Endothelial cell of umbilical vein (primary cell): Measurements from ENCODE around the gene RBM33. TPM values are rescaled to one million over a fixed set of nuclear protein-coding genes. Genes with fewer than 3 reads are reported as not detected.

Experiments used
- BruUV-seq: library from RNA; stranded (reverse); fragments of 400-500 nt; replicated peaks from 2 replicates; lab custom pipeline; 2021; lab: Mats Ljungman, UMichigan
- CTCF ChIA-PET: fragments of 300-600, 350-600 bp; sonication (Branson Sonifier 250); formaldehyde crosslinking; loops from one replicate; lab custom pipeline; 2021; ENCODE audit warnings: antibody characterized with exemption, inconsistent platforms; lab: Charles Lee
- POLR2A ChIA-PET: fragments of 300-600, 350-600 bp; sonication (Branson Sonifier 250); formaldehyde crosslinking; loops from one replicate; lab custom pipeline; 2021; ENCODE audit warnings: antibody characterized with exemption, inconsistent platforms; lab: Charles Lee
- DNase-seq: peaks from one replicate; pipeline ENCODE4 v3.0.0-alpha.2; 2011; ENCODE audit warnings: low read depth, low spot score
- FAIRE-seq: peaks from 2 replicates; lab custom pipeline; 2011; peaks lifted over from hg19 to GRCh38; lab: Jason Lieb, UNC
- H2AFZ ChIP-seq: 2 replicates; pipeline ENCODE4 v1.6.0; 2012; ENCODE audit warnings: low read depth, low read length, control low read depth, inconsistent platforms
- H3K27ac ChIP-seq: 2 replicates; pipeline ENCODE4 v1.5.1; 2011; ENCODE audit warnings: low read depth, mild to moderate bottlenecking, control low read depth, low read length, moderate library complexity; ENCODE audit not compliant: insufficient read depth
- H3K27me3 ChIP-seq, 2 experiments: 2 replicates each; pipeline versions ENCODE4 v1.6.0 to v1.6.1; 2011; ENCODE audit warnings: low read length in 2 of 2, mixed read lengths in 1 of 2; ENCODE audit not compliant: control insufficient read depth in 2 of 2, insufficient read depth in 2 of 2
- H3K36me3 ChIP-seq, 2 experiments: 2 replicates in 1 of 2; 3 replicates in 1 of 2; pipeline ENCODE4 v1.5.1; 2011; ENCODE audit warnings: low read length in 2 of 2, mild to moderate bottlenecking in 1 of 2, moderate library complexity in 1 of 2; ENCODE audit not compliant: control insufficient read depth in 2 of 2, insufficient read depth in 2 of 2; ENCODE audit errors: extremely low read depth in 1 of 2
- H3K4me1 ChIP-seq: 3 replicates; pipeline ENCODE4 v1.5.1; 2011; ENCODE audit warnings: mild to moderate bottlenecking, low read length; ENCODE audit not compliant: control insufficient read depth, insufficient read depth; ENCODE audit errors: extremely low read depth
- H3K4me2 ChIP-seq: 2 replicates; pipeline ENCODE4 v1.6.1; 2011; ENCODE audit warnings: low read length, control low read depth, mixed read lengths; ENCODE audit not compliant: insufficient read depth
- H3K4me3 ChIP-seq, 3 experiments: fragments of 200-600 bp in 1 of 3; sonication (generic), shearing (Covaris generic) in 1 of 3; replicated peaks in 1 of 3; 2 replicates each; pipeline ENCODE4 v1.5.1; 2011 to 2016; ENCODE audit warnings: control low read depth in 3 of 3, low read length in 3 of 3, mild to moderate bottlenecking in 2 of 3, inconsistent platforms in 1 of 3, low read depth in 1 of 3, moderate library complexity in 1 of 3; ENCODE audit not compliant: insufficient read depth in 1 of 3
- H3K79me2 ChIP-seq: 2 replicates; pipeline ENCODE4 v1.6.0; 2012; ENCODE audit warnings: low read length, inconsistent platforms; ENCODE audit not compliant: control insufficient read depth, insufficient read depth
- H3K9ac ChIP-seq: replicated peaks from 2 replicates; pipeline ENCODE3; 2011; ENCODE audit warnings: low read length, control low read depth; ENCODE audit not compliant: insufficient read depth; ENCODE audit errors: extremely low read depth
- H3K9me1 ChIP-seq: replicated peaks from 3 replicates; pipeline ENCODE4 v1.6.0; 2011; ENCODE audit warnings: mild to moderate bottlenecking, low read length; ENCODE audit not compliant: control insufficient read depth, insufficient read depth; ENCODE audit errors: extremely low read depth
- H3K9me3 ChIP-seq: replicated peaks from 2 replicates; pipeline ENCODE4 v1.5.1; 2012; ENCODE audit warnings: low read length, inconsistent platforms; ENCODE audit not compliant: control insufficient read depth, insufficient read depth
- H4K20me1 ChIP-seq: replicated peaks from 2 replicates; pipeline ENCODE3; 2011; ENCODE audit warnings: mild to moderate bottlenecking, low read length; ENCODE audit not compliant: control insufficient read depth, insufficient read depth; ENCODE audit errors: extremely low read depth
- EZH2 ChIP-seq: IDR thresholded peaks from 2 replicates; pipeline ENCODE4 v1.6.1; 2012; ENCODE audit warnings: borderline replicate concordance, low read depth, mild to moderate bottlenecking, moderate library complexity, low read length, inconsistent platforms; ENCODE audit not compliant: severe bottlenecking
- FOS ChIP-seq: IDR thresholded peaks from 2 replicates; pipeline ENCODE4 v1.6.1; 2011; ENCODE audit warnings: mild to moderate bottlenecking, low read length, moderate library complexity, borderline replicate concordance; ENCODE audit not compliant: insufficient read depth
- GATA2 ChIP-seq: IDR thresholded peaks from 2 replicates; pipeline ENCODE4 v1.7.0; 2011; ENCODE audit warnings: low read depth, mild to moderate bottlenecking, moderate library complexity, mixed read lengths, low read length; ENCODE audit not compliant: insufficient read length, insufficient read depth
- MYC ChIP-seq: IDR thresholded peaks from one replicate; pipeline ENCODE4 v1.6.1; 2011; ENCODE audit warnings: mild to moderate bottlenecking, low read depth, low read length
- POLR2A ChIP-seq: IDR thresholded peaks from 2 replicates; pipeline ENCODE4 v1.6.1; 2012; ENCODE audit warnings: low read depth, mild to moderate bottlenecking, control low read depth, low read length
- POLR2AphosphoS5 ChIP-seq: IDR thresholded peaks from 2 replicates; pipeline ENCODE4 v1.6.1; 2012; ENCODE audit warnings: low read depth, mild to moderate bottlenecking, control low read depth, low read length, moderate library complexity; ENCODE audit not compliant: insufficient read depth
- dilution Hi-C: fragments of 300-500 bp; cut with MboI; formaldehyde crosslinking; loops from one replicate; pipeline ENCODE4 v1.15.0; 2019; ENCODE audit warnings: low sequenced_read_pairs; ENCODE audit not compliant: extremely low pct_ligation_motif_present
- intact Hi-C: fragments of 100-400 bp; cut with micrococcal nuclease; formaldehyde crosslinking; loops from one replicate; pipeline ENCODE4 v1.10.0; 2022
- polyA plus RNA-seq, 4 experiments: library from polyadenylated mRNA; depleted of rRNA in 3 of 4; stranded (reverse) in 3 of 4; unstranded in 1 of 4; fragments of >200 nt; gene quantifications; 2 replicates each; pipeline versions ENCODE4 v1.2.1 to v1.2.3, GENCODE V29; 2011 to 2012; ENCODE audit warnings: missing spikeins in 1 of 4
- total RNA-seq: library from RNA; stranded (reverse); gene quantifications from 2 replicates; pipeline ENCODE4 v1.2.3, GENCODE V29; 2021
- TF ChIP-seq, protein P1 (sequence below): IDR thresholded peaks from 2 replicates; pipeline ENCODE4 v1.6.1; 2011; ENCODE audit not compliant: insufficient read depth, insufficient read length
- TF ChIP-seq, protein P2 (sequence below), 2 donors: IDR thresholded peaks; 1 replicate in 1 of 2; 2 replicates in 1 of 2; pipeline ENCODE4 v1.5.1; 2011; ENCODE audit warnings: low read length in 2 of 2, mild to moderate bottlenecking in 2 of 2, moderate library complexity in 2 of 2, control low read depth in 1 of 2, inconsistent platforms in 1 of 2, low read depth in 1 of 2; ENCODE audit not compliant: insufficient read depth in 1 of 2; ENCODE audit errors: extremely low read depth in 1 of 2

The RBM33 gene
- total and polyA plus RNA-seq, 2 donors (not counting 3 experiments of a cell fraction or from before 2014, with no cell fraction given): 16.2 to 68.2 TPM

DNA sequence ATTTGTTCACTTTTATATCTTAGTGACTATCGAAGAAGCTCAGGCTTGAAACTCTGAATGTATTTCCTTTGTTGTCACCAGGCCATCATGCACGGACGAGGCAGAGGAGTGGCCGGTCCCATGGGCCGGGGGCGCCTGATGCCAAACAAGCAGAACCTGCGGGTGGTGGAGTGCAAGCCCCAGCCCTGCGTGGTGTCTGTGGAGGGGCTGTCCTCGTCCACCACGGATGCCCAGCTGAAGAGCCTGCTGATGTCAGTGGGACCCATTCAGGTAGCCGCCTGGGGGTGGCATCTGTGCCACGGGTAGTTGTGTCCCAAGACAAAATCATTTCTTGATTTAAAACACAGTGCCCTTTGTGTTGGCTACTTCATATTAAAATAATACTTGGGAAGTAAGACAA is 121.9 kb downstream of the RBM33 start:
- no peak overlapping the region for H3K4me2 ChIP-seq
- FAIRE-seq (no peak), DNase-seq (no peak)
- H3K4me3 ChIP-seq: no peak overlapping the region
- no peaks in the 10 kb centered on the region for H3K9me1 ChIP-seq
- no peaks in the 10 kb centered on the region for H3K27me3 ChIP-seq
- no peak overlapping the region for H3K27ac ChIP-seq
- H3K9ac ChIP-seq: no peak overlapping the region
- intact Hi-C loops (loop anchor here (10.0 kb wide), 2 partner anchors 312 to 472 kb away; partner anchors contain the start of genes EN2 and INSIG1), dilution Hi-C loops (no loop called here)
- peaks cover 16% of the 10 kb centered on the region for H3K4me1 ChIP-seq
- ChIA-PET CTCF (interaction anchor here (1.6 to 9.8 kb wide), 4 partner anchors 10 to 386 kb away, joined by 4 to 323 read pairs (median 9); no protein-coding TSS in a partner anchor), POLR2A (no interaction called here)
- peaks cover 15% of the 10 kb centered on the region for H3K79me2 ChIP-seq
- no peaks in the 10 kb centered on the region for H3K9me3 ChIP-seq
- TF ChIP-seq POLR2A (no peak), GATA2 (no peak), EZH2 (no peak), FOS (no peak), POLR2AphosphoS5 (no peak), MYC (no peak)
- TF ChIP-seq, protein P1, sequence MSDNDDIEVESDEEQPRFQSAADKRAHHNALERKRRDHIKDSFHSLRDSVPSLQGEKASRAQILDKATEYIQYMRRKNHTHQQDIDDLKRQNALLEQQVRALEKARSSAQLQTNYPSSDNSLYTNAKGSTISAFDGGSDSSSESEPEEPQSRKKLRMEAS: no peak
- TF ChIP-seq, protein P2, sequence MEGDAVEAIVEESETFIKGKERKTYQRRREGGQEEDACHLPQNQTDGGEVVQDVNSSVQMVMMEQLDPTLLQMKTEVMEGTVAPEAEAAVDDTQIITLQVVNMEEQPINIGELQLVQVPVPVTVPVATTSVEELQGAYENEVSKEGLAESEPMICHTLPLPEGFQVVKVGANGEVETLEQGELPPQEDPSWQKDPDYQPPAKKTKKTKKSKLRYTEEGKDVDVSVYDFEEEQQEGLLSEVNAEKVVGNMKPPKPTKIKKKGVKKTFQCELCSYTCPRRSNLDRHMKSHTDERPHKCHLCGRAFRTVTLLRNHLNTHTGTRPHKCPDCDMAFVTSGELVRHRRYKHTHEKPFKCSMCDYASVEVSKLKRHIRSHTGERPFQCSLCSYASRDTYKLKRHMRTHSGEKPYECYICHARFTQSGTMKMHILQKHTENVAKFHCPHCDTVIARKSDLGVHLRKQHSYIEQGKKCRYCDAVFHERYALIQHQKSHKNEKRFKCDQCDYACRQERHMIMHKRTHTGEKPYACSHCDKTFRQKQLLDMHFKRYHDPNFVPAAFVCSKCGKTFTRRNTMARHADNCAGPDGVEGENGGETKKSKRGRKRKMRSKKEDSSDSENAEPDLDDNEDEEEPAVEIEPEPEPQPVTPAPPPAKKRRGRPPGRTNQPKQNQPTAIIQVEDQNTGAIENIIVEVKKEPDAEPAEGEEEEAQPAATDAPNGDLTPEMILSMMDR (IDR thresholded peaks at IDR 0.05; ENCODE audit: extremely low read depth in 1 of 2, insufficient read depth in 1 of 2, low read depth in 1 of 2, low read length in 2 of 2): no peak
- H2AFZ ChIP-seq: no peak overlapping the region
- BruUV-seq: no TSS peak
- H3K36me3 ChIP-seq: peaks cover 8 to 21% of the 10 kb centered on the region in 2 experiments
- peaks cover 2% of the 10 kb centered on the region for H4K20me1 ChIP-seq
